ENCODE measurements around the gene VSIG10.

VSIG10 gene

DNA sequence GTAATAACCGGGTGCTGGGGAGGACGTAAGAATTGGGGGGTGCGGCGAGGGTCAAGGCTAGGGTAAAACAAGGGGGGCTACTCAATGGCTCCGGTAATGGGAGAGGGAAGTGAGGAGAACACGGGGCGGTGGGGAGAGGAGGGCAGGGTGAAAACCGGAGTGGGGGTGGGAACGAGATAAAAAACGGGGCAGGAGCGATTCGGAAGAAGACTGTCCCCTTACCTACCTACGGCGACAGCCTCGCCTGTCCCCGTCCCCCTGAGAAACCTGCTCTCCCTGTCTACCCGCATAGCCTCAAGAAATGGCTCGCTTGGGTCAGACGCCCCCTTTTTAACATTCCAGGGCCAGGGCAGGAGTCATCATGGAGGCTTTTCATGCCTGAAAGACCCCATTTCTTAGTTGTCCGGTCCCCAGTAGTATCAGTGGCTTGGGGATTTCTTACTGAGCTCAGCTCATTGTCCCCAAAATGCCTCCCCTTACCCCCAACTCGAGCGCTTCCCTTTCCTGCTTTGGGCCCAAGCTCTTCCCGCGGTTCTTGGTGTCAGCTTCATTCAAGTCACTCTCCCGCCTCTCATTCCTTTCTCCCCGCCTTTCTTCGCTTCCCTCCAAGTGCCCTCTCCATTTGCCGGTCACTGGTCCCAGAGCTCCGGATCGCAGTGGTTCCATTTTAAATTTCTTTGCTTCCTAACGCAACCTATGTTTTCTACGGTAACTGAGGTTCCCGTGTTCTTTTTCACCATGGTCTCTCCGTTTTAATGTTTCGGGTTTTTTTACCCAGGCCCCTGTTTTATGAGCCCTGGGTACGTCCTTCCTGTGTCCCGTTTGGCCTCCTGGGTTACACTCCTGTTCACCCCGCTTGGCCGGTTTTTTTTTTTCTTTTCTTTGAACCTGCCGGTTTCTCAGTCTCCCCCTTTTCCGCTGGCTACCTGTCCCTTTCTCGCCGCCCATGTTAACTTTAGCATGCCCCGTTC lies 41.7 kb downstream of the VSIG10 start:
- TF ChIP-seq, protein P1, sequence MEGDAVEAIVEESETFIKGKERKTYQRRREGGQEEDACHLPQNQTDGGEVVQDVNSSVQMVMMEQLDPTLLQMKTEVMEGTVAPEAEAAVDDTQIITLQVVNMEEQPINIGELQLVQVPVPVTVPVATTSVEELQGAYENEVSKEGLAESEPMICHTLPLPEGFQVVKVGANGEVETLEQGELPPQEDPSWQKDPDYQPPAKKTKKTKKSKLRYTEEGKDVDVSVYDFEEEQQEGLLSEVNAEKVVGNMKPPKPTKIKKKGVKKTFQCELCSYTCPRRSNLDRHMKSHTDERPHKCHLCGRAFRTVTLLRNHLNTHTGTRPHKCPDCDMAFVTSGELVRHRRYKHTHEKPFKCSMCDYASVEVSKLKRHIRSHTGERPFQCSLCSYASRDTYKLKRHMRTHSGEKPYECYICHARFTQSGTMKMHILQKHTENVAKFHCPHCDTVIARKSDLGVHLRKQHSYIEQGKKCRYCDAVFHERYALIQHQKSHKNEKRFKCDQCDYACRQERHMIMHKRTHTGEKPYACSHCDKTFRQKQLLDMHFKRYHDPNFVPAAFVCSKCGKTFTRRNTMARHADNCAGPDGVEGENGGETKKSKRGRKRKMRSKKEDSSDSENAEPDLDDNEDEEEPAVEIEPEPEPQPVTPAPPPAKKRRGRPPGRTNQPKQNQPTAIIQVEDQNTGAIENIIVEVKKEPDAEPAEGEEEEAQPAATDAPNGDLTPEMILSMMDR (IDR thresholded peaks at IDR 0.05; ENCODE audit: low read depth, low read length, missing control alignments): no peak
- in situ Hi-C loops (cut with HindIII; ENCODE audit: low pct_ligation_motif_present, low sequenced_read_pairs): no loop called here

DNA sequence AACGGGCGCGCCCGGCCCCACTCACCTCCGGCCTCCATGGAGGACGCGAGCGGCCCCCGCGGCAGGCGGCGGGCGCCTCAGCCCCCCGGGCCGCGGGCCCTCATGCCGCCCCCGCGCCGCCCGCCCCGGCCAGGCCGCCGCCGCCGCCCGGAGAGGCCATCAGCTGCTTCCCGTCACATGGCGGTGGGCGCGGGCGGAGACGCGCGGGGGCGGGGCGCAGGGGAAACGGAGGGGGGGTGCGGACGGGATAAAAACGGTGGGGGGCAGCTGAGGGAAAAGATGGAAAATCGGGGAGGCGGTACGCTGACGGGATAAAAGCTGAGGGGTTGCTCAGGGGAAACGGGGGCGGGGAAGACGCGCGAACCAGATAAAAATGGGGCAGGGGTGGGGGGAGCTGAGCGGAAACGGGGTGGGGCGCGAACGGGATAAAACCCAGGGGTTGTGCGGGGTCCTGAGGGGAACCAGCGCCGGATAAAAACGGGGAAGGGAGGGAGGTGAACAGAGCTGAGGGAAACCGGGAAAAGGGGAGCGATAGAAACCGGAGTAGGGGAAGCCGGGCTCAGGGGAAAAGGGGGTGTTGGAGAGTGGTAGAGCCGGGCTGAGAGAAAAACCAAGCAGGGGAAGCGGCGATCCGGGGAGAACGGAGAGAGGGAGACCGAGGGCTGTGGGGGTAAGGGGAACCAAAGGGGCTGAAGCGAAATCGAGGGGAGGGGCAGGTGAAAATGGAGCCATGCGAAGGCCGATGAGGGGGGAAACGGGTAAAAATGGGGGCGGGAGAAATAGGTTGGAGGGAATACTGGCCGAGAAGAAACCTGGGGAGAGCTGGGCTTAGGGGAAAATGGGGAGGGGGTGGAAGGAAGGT lies 42.6 kb downstream of the VSIG10 start, which contains the start of gene WSB2:
Gene WSB2, minus strand, starts transcription at position 169 of the 862 bp plus-strand sequence. Its CDS starts 131 bp downstream, at position 38.
- H3K36me3 ChIP-seq (replicated peaks): no peaks in the 10 kb centered on the region
- peak within 1 kb of the TSS; percentile 79 for H3K4me3 ChIP-seq (ENCODE audit: low read depth, low read length)
- no peaks in the 10 kb centered on the region for H3K27me3 ChIP-seq (replicated peaks)
- H3K27ac ChIP-seq: peak within 1 kb of the TSS; percentile 78
- in situ Hi-C loops (cut with HindIII; ENCODE audit: low pct_ligation_motif_present, low sequenced_read_pairs): no loop called here
- DNase-seq: peak; percentile 48
- TF ChIP-seq, protein P1 (IDR thresholded peaks at IDR 0.05; ENCODE audit: low read depth, low read length, missing control alignments): no peak

More for the DNA sequence above, 41.7 kb downstream of the VSIG10 start:
- no peak for DNase-seq
- Histone ChIP-seq H3K27me3 (replicated peaks) (no peaks in the 10 kb centered on the region), H3K36me3 (replicated peaks) (no peaks in the 10 kb centered on the region), H3K27ac (peak overlapping the region; percentile 78), H3K4me3 (ENCODE audit: low read depth, low read length) (peak overlapping the region; percentile 79)

DNA sequence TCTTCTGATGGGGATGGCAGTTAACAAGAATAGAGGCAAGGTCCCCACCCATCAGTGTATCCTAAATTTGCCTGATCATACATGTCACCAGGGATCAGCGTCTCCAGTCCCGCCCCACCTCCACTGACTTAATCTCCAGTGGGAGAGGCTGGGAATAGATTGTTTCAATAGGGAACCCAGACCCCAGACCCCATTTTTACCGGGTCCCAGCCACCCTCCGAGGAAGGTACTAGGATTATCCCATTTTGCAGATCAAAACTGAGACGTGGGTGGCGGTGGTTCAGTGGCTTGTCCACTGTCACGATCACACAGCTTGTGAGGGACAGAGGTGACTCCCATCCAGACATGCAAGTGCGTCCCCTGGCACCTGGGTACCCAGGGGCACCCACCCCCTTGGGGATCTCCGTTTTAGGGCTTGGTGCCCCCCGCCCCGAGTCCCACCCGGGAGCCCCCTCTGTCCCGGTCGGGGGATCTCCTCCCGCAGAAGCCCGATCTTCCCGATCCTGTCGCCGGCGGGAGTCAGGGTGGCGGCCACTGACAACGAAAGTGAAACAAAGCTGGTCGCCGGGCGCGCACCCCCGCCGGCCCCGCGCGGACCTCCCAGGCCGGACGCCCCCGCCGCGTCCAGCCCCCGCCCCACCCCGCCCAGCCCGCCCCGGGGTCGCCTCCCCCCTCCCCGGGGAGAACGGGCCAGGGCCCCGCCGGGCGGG lies 43.4 kb downstream of the VSIG10 start:
- no peak for DNase-seq
- no peaks in the 10 kb centered on the region for H3K36me3 ChIP-seq (replicated peaks)
- H3K27ac ChIP-seq: peak overlapping the region; percentile 78
- peak overlapping the region; percentile 79 for H3K4me3 ChIP-seq (ENCODE audit: low read depth, low read length)
- TF ChIP-seq, protein P1 (IDR thresholded peaks at IDR 0.05; ENCODE audit: low read depth, low read length, missing control alignments): no peak
- in situ Hi-C loops (cut with HindIII; ENCODE audit: low pct_ligation_motif_present, low sequenced_read_pairs): no loop called here
- no peaks in the 10 kb centered on the region for H3K27me3 ChIP-seq (replicated peaks)

DNA sequence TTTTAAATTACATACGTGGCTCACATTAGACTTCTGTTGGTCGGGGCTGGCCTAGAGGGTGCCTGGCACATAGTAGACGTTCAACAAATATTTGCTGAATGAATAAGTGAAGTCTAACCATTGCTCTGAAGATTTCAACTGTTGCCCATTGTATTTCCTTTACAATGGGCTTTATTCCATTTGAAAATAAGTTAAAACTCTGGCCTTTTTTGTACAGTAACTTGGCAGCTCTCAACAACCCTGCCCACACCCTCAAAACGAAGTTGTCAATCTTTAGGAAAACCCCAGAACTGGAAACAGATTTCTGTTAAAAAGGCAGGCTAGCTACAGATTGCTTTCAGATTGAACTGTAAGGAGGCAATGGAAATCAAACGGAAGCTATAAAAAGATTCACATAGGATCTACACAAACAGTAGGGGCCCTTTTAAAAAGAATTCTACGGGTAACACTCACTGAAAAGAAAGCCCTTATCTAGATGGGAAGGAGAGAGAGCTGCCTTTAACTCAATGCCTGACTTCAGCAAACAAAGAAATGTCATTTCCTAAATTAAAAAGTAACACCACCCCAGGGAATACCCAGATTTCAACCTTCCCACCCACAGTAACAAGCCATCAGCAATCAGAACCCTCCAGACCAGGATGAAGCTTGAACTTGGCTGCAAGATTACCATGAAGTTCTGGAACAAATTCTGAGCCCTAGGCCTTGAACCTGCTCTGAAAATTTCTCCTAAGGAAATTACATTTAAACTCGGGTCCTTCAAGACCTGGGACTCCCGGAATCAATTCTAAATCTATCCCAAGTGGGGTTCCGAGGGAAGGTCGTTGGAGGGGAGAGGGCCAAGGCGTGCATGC lies 44.2 kb downstream of the VSIG10 start:
- in situ Hi-C loops (cut with HindIII; ENCODE audit: low pct_ligation_motif_present, low sequenced_read_pairs): no loop called here

More for the DNA sequence above, 44.2 kb downstream of the VSIG10 start:
- TF ChIP-seq, protein P1 (IDR thresholded peaks at IDR 0.05; ENCODE audit: low read depth, low read length, missing control alignments): no peak
- no peaks in the 10 kb centered on the region for H3K27me3 ChIP-seq (replicated peaks)
- DNase-seq: peak; percentile 56
- peak overlapping the region; percentile 79 for H3K4me3 ChIP-seq (ENCODE audit: low read depth, low read length)
- no peaks in the 10 kb centered on the region for H3K36me3 ChIP-seq (replicated peaks)
- peak overlapping the region; percentile 78 for H3K27ac ChIP-seq

Measured in brain microvascular endothelial cell (primary cell).